Smooth muscle cell of the coronary artery (primary cell): Measurements from ENCODE around the gene OTUD4. TPM values are rescaled to one million over a fixed set of nuclear protein-coding genes. Genes with fewer than 3 reads are reported as not detected.

Experiments
- total RNA-seq: library from RNA; depleted of rRNA; stranded (reverse); fragments of >200 nt; gene quantifications from 2 replicates; pipeline ENCODE4 v1.2.3, GENCODE V29; 2014; ENCODE audit warnings: low replicate concordance

The OTUD4 gene
- total RNA-seq: 9.1 and 15.6 TPM in 2 replicates

GRCh38 chr4:145180298-145181090 lies at the start of gene OTUD4:
Gene OTUD4 (minus strand): TSS chr4:145180589. CDS start chr4:145179973, 616 bp downstream.

GRCh38 chr4:145097821-145098674 lies 82.3 kb downstream of the OTUD4 start, which contains the start of the genes ABCE1 and ANAPC10:
Gene ABCE1 (plus strand): TSS chr4:145098311. CDS start chr4:145104413, 6,102 bp downstream.
Gene ANAPC10 (minus strand): TSS chr4:145098196. CDS start chr4:145096099, 2,097 bp downstream.

Other genes starting within 250 kb of the OTUD4 start
- 15.7 and 16.3 TPM in 2 replicates for gene ANAPC10, start 82.4 kb downstream of the OTUD4 start, total RNA-seq
- 51.0 and 80.5 TPM in 2 replicates for gene ABCE1, start 82.3 kb downstream of the OTUD4 start, total RNA-seq